Body of pancreas (tissue), 4 donors: ENCODE data around the gene HSPB1.

Experiments
- CTCF ChIP-seq, 7 experiments: fragments of 450-650 bp in 4 of 7; fragments of 200-600 bp in 3 of 7; sonication (generic) in 3 of 7; IDR thresholded peaks; one replicate each; pipeline ENCODE4 v1.5.1; 2016 to 2019; ENCODE audit warnings: antibody characterized with exemption in 7 of 7
- POLR2A ChIP-seq, 3 donors: fragments of 450-650 bp; IDR thresholded peaks; one replicate each; pipeline ENCODE4 v1.6.1; 2016; ENCODE audit warnings: antibody characterized with exemption in 3 of 3, mild to moderate bottlenecking in 2 of 3

DNA sequence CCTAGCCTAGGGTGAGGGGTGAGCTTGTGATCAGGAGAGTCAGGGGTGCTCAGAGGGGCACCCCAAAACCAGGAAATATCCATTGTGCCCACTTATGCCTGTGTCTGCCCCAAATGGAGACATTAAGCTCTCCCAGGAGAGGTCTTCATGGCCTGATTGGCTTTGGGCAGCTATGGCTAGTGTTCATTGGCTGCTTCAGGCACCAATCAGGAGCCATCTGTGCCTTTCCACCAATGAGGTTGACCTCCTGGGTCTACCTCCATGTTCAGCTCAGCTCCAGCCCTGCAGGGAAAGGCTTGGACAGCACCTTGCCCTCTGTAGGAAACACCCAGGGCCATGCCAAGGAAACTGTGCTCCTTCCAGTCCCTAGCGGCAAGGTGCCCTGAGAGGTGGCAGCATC is 23.9 kb upstream of the HSPB1 start:
- TF ChIP-seq CTCF (IDR thresholded peaks at IDR 0.05) (no peak), POLR2A (IDR thresholded peaks at IDR 0.05) (no peak)
